Activated T-helper 2 cell treated with anti-CD3 and anti-CD28 coated beads, Interferon-gamma antibody, Interleukin-2, Interleukin-4, amounts not matched to agents 10 μg/mL and 5 μg/mL and 100 μg/mL, durations not matched to agents 14 hours and 24 hours and 36 hours (primary cell): ENCODE results near the gene RNF152. TPM values are rescaled to one million over a fixed set of nuclear protein-coding genes. Genes with fewer than 3 reads are reported as not detected.

Experiments used
- DNase-seq: peaks from one replicate; pipeline ENCODE4 v3.0.0; 2021; ENCODE audit warnings: low spot score
- H3K27ac Mint-ChIP-seq: one replicate; pipeline ENCODE4 v1.8.0; 2021; ENCODE audit warnings: mixed read lengths
- H3K27me3 Mint-ChIP-seq: one replicate; pipeline ENCODE4 v1.8.0; 2021; ENCODE audit warnings: low read depth, mixed read lengths
- H3K36me3 Mint-ChIP-seq: one replicate; pipeline ENCODE4 v1.8.0; 2021; ENCODE audit warnings: low read depth, mixed read lengths
- H3K4me1 Mint-ChIP-seq: one replicate; pipeline ENCODE4 v1.8.0; 2021; ENCODE audit warnings: low read depth, mixed read lengths
- H3K4me3 Mint-ChIP-seq: one replicate; pipeline ENCODE4 v1.8.0; 2021; ENCODE audit warnings: low read depth, mild to moderate bottlenecking, moderate library complexity, mixed read lengths
- H3K9me3 Mint-ChIP-seq: one replicate; pipeline ENCODE4 v1.8.0; 2021; ENCODE audit warnings: mixed read lengths
- intact Hi-C: fragments of 100-400 bp; cut with micrococcal nuclease; formaldehyde crosslinking; loops from one replicate; pipeline ENCODE4 v1.15.1; 2023
- total RNA-seq: library from RNA; stranded (reverse); gene quantifications from 2 replicates; pipeline ENCODE4 v1.2.3, GENCODE V29; 2022

The RNF152 gene
- total RNA-seq, 1 donor from 2014 or later = 0.21 TPM

GRCh38 chr18:61891271-61891670 is 1.5 kb downstream of the RNF152 start:
- intact Hi-C loops = loop anchor here (5.0 kb wide), 1 partner anchor 241 kb away; no protein-coding TSS in a partner anchor
- Mint-ChIP-seq H3K36me3 (no peaks in the 10 kb centered on the region), H3K4me1 (peaks cover 8% of the 10 kb centered on the region), H3K4me3 (no peak overlapping the region), H3K27ac (no peak overlapping the region), H3K9me3 (no peaks in the 10 kb centered on the region), H3K27me3 (peaks cover 55% of the 10 kb centered on the region)
- no peak for DNase-seq

GRCh38 chr18:61890344-61890743 is 2.5 kb downstream of the RNF152 start:
- Mint-ChIP-seq H3K9me3 (no peaks in the 10 kb centered on the region), H3K4me1 (peaks cover 8% of the 10 kb centered on the region), H3K4me3 (no peak overlapping the region), H3K27me3 (peaks cover 57% of the 10 kb centered on the region), H3K27ac (no peak overlapping the region), H3K36me3 (no peaks in the 10 kb centered on the region)
- intact Hi-C loops = loop anchor here (5.0 kb wide), 1 partner anchor 242 kb away; no protein-coding TSS in a partner anchor
- no peak for DNase-seq

- H3K27ac Mint-ChIP-seq = no peak overlapping the region
- H3K27me3 Mint-ChIP-seq = peaks cover 54% of the 10 kb centered on the region
- H3K4me3 Mint-ChIP-seq = no peak overlapping the region
- DNase-seq = no peak
- no peaks in the 10 kb centered on the region for H3K9me3 Mint-ChIP-seq
- no peaks in the 10 kb centered on the region for H3K36me3 Mint-ChIP-seq
- peaks cover 8% of the 10 kb centered on the region for H3K4me1 Mint-ChIP-seq
- intact Hi-C loops = no loop called here
These were observed 3.3 kb downstream of the RNF152 start for GRCh38 chr18:61889541-61889940.

DNA sequence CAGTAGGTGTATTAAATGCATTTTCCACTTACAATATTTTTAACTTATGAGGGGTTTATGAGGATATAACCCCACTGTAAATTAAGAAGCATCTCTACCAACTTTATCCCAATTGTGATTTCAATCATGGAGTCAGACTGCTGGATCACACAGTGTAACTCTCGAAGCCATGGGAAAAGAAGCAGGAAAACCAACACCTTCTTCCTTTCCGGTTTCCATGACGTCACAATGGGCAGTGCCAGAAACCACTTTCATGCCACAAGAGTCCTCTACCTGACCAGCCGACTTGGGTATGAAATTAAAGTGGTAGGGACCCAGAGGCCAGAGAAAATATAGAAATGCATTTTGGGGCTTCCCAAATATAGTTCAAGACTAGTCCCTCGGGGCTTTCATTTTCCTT is 4.2 kb downstream of the RNF152 start:
- no peak overlapping the region for H3K4me3 Mint-ChIP-seq
- H3K4me1 Mint-ChIP-seq = peaks cover 8% of the 10 kb centered on the region
- intact Hi-C loops = no loop called here
- DNase-seq = no peak
- H3K9me3 Mint-ChIP-seq = no peaks in the 10 kb centered on the region
- no peaks in the 10 kb centered on the region for H3K36me3 Mint-ChIP-seq
- peaks cover 61% of the 10 kb centered on the region for H3K27me3 Mint-ChIP-seq
- H3K27ac Mint-ChIP-seq = no peak overlapping the region

DNA sequence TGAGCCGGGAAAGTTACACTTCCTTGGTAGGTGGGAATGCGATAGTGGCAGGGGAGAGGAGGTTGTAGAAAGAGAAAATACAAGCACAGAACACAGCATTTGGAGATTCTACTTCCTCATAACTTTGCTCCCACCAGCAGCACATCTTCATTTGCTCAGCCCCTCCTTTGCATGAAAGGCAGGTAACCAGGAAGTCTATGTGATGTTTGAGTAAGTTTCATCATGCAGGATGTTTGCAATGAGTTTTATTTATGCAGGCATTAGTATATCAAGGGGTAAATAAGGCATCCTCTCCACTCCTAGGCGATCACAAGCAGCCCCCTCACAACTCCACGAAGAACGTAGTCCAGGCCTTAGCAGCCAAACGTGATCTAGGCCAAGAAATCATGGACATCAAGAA is 5.0 kb downstream of the RNF152 start:
- DNase-seq = no peak
- Mint-ChIP-seq H3K27ac (no peak overlapping the region), H3K4me1 (peaks cover 2% of the 10 kb centered on the region), H3K4me3 (no peak overlapping the region), H3K36me3 (no peaks in the 10 kb centered on the region), H3K9me3 (no peaks in the 10 kb centered on the region), H3K27me3 (peaks cover 58% of the 10 kb centered on the region)
- intact Hi-C loops = no loop called here

DNA sequence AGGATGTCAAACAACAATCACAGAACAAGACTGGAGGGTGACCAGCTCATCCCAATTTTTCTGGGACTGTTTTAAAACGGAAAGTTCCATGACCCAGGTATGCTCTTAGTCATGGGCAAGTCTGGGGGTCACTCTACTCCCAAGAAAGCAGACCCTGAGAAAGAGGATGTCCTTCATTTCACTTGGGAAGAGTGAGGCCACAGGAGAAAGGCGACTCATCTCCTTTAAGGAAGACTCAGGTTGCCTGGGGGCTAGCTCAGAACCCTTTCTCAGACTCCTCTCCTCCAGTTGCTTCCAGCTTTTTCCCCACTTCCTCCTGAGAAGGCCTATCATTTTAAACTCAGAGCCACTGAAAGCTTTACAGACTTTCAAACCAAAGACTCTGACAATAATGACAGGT is 9.3 kb downstream of the RNF152 start:
- H3K36me3 Mint-ChIP-seq = no peaks in the 10 kb centered on the region
- DNase-seq = no peak
- H3K9me3 Mint-ChIP-seq = no peaks in the 10 kb centered on the region

GRCh38 chr18:61882296-61883004 is 10.4 kb downstream of the RNF152 start:
- Mint-ChIP-seq H3K27me3 (peaks cover 28% of the 10 kb centered on the region), H3K4me3 (no peak overlapping the region), H3K9me3 (no peaks in the 10 kb centered on the region), H3K27ac (no peak overlapping the region), H3K4me1 (no peaks in the 10 kb centered on the region), H3K36me3 (no peaks in the 10 kb centered on the region)
- no peak for DNase-seq
- intact Hi-C loops = no loop called here

More for the DNA sequence above, 9.3 kb downstream of the RNF152 start:
- no peak overlapping the region for H3K4me3 Mint-ChIP-seq
- peaks cover 25% of the 10 kb centered on the region for H3K27me3 Mint-ChIP-seq
- H3K4me1 Mint-ChIP-seq = no peaks in the 10 kb centered on the region
- intact Hi-C loops = no loop called here
- no peak overlapping the region for H3K27ac Mint-ChIP-seq

DNA sequence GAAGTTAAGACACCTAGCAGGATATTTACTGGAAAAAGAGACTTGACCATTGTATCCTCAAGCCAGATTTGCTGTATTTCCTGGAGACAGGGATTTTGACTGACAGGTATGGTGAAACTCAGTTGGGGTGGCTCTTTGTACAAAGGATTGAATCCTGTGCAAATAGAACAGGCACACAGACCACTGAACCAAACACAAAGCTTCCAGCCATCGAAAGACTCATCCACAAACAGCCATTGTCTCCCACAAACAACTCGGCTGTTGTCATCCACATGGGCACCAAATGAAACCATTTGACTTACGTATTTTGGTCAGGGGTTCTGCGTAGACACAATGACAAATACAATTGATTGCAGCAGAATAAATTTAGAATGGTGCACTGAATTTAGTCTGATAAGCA is 15.9 kb downstream of the RNF152 start:
- H3K27me3 Mint-ChIP-seq = peaks cover 14% of the 10 kb centered on the region
- no peak overlapping the region for H3K27ac Mint-ChIP-seq
- no peak for DNase-seq
- intact Hi-C loops = no loop called here
- H3K4me3 Mint-ChIP-seq = no peak overlapping the region
- no peaks in the 10 kb centered on the region for H3K4me1 Mint-ChIP-seq
- H3K9me3 Mint-ChIP-seq = no peaks in the 10 kb centered on the region
- H3K36me3 Mint-ChIP-seq = no peaks in the 10 kb centered on the region

DNA sequence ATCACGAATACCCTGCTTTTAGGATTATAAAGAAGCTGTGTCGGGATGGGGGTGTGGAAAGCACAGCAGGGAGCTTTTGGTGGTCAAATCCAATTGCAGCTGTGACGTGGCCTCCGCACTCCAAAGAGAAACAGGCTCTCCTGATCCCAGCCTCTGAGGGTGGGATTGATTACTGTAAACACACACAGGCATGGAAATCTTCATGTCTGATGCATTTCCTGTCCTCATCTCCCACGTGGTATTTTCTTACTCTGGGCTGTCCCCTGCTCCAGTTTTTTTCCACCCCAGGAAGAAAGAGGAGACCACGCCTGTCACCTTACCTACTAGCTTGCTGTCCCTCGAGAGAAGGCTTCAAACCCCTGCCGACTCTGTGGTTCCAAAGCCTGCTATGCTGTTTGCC is 22.7 kb downstream of the RNF152 start:
- no peaks in the 10 kb centered on the region for H3K36me3 Mint-ChIP-seq
- no peak overlapping the region for H3K4me3 Mint-ChIP-seq
- no peak overlapping the region for H3K27ac Mint-ChIP-seq
- H3K4me1 Mint-ChIP-seq = no peaks in the 10 kb centered on the region
- peaks cover 7% of the 10 kb centered on the region for H3K27me3 Mint-ChIP-seq
- intact Hi-C loops = no loop called here
- DNase-seq = no peak
- H3K9me3 Mint-ChIP-seq = no peaks in the 10 kb centered on the region

DNA sequence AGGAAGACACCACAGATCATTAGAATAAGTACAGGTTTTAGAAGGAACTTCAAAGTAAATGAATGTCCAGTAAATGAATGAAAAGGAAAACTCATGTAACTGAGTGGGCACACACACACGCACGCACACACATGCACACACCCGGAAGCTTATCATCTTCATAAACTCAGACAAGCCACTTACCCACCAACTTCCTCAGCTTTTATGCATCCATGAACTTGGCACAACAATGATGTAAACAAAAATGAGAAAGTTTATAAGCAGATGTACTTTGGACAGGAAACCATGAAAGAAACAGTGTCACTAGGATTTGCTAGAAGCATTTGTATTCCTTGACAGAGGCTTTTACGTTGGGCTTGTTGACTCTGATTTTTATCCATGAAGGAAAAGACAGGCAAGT is 23.2 kb downstream of the RNF152 start:
- DNase-seq = no peak
- H3K4me1 Mint-ChIP-seq = no peaks in the 10 kb centered on the region
- no peak overlapping the region for H3K27ac Mint-ChIP-seq
- H3K36me3 Mint-ChIP-seq = no peaks in the 10 kb centered on the region
- H3K9me3 Mint-ChIP-seq = no peaks in the 10 kb centered on the region
- H3K4me3 Mint-ChIP-seq = no peak overlapping the region
- intact Hi-C loops = no loop called here
- H3K27me3 Mint-ChIP-seq = peaks cover 7% of the 10 kb centered on the region

DNA sequence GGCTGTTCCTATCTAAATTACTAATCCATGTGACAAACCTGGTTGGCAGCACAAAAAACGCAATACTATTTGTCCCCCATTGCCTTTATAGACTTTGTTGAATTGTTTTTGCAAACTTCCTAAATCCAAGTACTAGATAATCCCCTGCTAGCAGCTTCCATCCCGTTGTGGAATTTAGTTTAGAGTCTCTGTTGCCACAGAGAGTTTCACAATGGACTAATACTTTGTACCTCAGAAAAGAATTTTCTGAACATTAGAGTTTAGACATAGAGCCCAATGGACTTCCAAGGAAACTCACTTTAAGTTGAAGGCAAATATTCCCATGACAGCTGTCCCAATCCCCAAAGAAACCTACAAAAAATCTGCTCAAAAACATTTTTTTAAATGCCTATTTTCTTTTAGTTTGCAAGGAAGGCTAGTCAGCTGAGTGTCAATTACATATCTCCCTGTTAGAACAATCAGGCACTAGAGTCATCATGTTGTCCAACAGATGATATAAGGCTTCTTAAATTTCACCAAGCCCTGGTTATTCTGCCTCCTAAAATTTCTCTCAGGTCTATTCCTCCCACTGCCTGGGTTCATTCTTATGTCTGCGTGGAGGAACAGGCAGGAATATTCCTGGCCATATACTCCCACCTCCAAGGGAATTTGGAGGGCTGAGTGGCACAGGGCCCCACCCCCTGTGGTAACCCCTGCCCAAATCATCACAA is 27.2 kb downstream of the RNF152 start:
- intact Hi-C loops = no loop called here
- no peak overlapping the region for H3K27ac Mint-ChIP-seq
- peaks cover 5% of the 10 kb centered on the region for H3K27me3 Mint-ChIP-seq
- DNase-seq = no peak
- no peaks in the 10 kb centered on the region for H3K36me3 Mint-ChIP-seq
- no peaks in the 10 kb centered on the region for H3K4me1 Mint-ChIP-seq
- no peak overlapping the region for H3K4me3 Mint-ChIP-seq
- H3K9me3 Mint-ChIP-seq = no peaks in the 10 kb centered on the region

- H3K36me3 Mint-ChIP-seq = no peaks in the 10 kb centered on the region
- intact Hi-C loops = no loop called here
These were observed 31.4 kb downstream of the RNF152 start for GRCh38 chr18:61861372-61861771.

GRCh38 chr18:61860302-61860701 is 32.5 kb downstream of the RNF152 start:
- Mint-ChIP-seq H3K36me3 (no peaks in the 10 kb centered on the region), H3K4me3 (no peak overlapping the region), H3K4me1 (no peaks in the 10 kb centered on the region), H3K9me3 (no peaks in the 10 kb centered on the region), H3K27me3 (peaks cover 7% of the 10 kb centered on the region), H3K27ac (no peak overlapping the region)
- intact Hi-C loops = no loop called here
- DNase-seq = no peak

More at GRCh38 chr18:61861372-61861771, 31.4 kb downstream of the RNF152 start:
- H3K27me3 Mint-ChIP-seq = peaks cover 4% of the 10 kb centered on the region
- DNase-seq = no peak
- H3K4me3 Mint-ChIP-seq = no peak overlapping the region
- no peaks in the 10 kb centered on the region for H3K9me3 Mint-ChIP-seq
- no peak overlapping the region for H3K27ac Mint-ChIP-seq
- H3K4me1 Mint-ChIP-seq = no peaks in the 10 kb centered on the region
